OCI-LY1 (cell line): ENCODE results near the gene PNPLA8.

Experiments
- EZH2 ChIP-seq: fragments of 200-600 bp; sonication (generic), shearing (Covaris generic); IDR thresholded peaks from 2 replicates; pipeline ENCODE4 v1.8.0; 2017; ENCODE audit warnings: borderline replicate concordance, mixed run types, mild to moderate bottlenecking, antibody characterized with exemption, low read length, moderate library complexity, mixed read lengths
- TF ChIP-seq, protein P1 (sequence below): fragments of 200-600 bp; sonication (generic), shearing (Covaris generic); IDR thresholded peaks from 2 replicates; pipeline ENCODE4 v1.5.1; 2017; ENCODE audit warnings: mild to moderate bottlenecking, antibody characterized with exemption, low read length, moderate library complexity, mixed read lengths

DNA sequence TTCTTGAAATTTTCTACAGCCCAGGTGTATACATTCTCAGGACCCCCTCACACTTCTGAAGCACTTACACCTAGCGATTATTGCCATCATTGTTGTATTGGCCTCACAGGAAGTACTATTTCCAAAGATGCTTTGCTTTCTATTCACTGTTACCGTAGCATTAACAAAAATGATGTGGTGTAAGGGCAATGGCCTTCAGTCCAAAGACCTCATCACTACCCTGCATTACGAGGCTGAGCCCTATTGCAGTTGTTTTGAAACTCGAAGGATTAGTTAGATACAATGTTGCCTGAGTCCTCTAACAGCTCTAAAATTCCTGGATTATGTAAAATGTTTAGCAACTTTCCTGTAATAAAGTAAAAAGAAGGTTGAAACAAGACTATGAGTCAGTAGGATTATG is 72.6 kb downstream of the PNPLA8 start:
- TF ChIP-seq, protein P1, sequence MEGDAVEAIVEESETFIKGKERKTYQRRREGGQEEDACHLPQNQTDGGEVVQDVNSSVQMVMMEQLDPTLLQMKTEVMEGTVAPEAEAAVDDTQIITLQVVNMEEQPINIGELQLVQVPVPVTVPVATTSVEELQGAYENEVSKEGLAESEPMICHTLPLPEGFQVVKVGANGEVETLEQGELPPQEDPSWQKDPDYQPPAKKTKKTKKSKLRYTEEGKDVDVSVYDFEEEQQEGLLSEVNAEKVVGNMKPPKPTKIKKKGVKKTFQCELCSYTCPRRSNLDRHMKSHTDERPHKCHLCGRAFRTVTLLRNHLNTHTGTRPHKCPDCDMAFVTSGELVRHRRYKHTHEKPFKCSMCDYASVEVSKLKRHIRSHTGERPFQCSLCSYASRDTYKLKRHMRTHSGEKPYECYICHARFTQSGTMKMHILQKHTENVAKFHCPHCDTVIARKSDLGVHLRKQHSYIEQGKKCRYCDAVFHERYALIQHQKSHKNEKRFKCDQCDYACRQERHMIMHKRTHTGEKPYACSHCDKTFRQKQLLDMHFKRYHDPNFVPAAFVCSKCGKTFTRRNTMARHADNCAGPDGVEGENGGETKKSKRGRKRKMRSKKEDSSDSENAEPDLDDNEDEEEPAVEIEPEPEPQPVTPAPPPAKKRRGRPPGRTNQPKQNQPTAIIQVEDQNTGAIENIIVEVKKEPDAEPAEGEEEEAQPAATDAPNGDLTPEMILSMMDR, result no peak
- no peak for TF ChIP-seq EZH2
